ENCODE data around the gene PLCB1. TPM values are rescaled to one million over a fixed set of nuclear protein-coding genes. Genes with fewer than 3 reads are reported as not detected.

The PLCB1 gene
- polyA plus RNA-seq, 12 donors, result 7.4 to 17.8 (median 10.6) TPM; not detected in 1

- no peak for DNase-seq
These were observed 77.0 kb downstream of the PLCB1 start for GRCh38 chr20:8209061-8209460.

DNA sequence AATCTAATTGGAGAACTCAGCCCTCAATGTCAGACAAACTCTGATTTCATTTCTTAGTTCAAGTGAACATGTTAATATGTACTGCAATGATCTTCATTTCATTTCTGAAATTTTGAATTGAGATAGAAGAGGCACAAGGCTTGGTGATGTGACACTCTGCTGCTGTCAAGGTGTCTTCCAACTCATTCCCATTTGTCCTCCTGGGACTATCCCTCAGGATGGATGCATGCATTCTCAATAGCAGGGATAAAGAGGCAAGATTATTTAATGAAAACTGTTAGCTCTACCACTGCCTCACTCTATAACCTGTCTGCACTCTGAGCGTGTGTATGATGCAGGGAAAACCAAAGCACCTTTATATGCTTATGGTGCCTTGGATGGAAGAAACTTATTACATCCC is 78.7 kb downstream of the PLCB1 start:
- DNase-seq, result no peak

GRCh38 chr20:8212286-8212685 is 80.2 kb downstream of the PLCB1 start:
- no peak for DNase-seq

- DNase-seq, result no peak
These were observed 81.2 kb downstream of the PLCB1 start for GRCh38 chr20:8213270-8213669.

DNA sequence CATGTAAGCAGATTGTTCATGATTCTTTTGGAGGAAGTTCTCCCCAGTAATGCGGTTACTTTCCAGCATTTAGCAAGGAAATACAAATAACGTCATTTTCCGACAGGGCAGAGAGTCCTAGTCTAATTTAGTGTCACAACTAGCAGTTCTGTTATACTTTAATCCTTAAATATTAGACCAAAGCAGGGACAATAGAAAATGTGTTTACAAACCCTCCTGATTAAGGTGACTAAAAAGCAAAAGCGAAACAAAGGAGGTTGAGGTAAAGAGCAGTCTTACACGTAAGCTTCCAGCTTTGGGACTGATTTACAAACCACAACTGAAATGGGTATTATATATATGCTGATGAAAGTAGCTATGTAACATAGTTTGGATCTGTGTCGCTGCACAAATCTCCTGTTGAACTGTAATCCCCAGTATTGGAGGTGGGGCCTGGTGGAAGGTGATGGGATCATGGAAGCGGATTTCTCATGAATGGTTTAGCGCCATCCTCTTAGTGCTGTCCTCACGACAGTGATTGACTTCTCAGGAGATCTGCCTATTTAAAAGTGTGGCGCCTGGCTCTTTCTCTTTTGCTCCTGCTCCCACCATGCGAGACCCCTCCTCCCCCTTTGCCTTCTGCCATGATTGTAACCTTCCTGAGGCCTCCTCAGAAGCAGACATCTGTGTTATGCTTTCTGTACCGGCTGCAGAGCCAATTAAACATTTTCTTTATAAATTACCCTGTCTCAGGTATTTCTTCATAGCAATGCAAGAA is 81.9 kb downstream of the PLCB1 start:
- no peak for DNase-seq

GRCh38 chr20:8215361-8215781 is 83.3 kb downstream of the PLCB1 start:
- DNase-seq, result no peak

- no peak for DNase-seq
These were observed 84.5 kb downstream of the PLCB1 start for GRCh38 chr20:8216375-8217200.

- no peak for DNase-seq
These were observed 86.8 kb downstream of the PLCB1 start for GRCh38 chr20:8218861-8219260.

DNA sequence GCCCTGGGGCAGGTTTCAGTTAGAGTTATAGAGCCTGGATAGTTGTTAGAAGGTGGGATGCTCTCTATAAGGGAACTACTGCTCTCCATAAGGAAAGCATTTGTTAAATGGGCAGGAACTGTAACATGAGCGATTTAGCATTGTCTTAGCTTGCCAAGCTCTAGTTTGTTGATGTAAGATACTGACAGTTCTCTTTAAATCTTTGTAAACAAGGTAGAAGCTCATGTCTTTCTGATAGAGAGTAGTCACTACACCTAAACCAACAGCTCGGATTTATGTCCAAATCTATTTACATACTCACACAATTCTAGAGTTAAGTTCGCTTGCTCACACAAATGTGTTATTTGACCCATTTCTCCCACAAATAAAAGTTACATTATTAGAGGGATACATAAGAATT is 87.3 kb downstream of the PLCB1 start:
- DNase-seq, result no peak

- DNase-seq, result no peak
These were observed 88.7 kb downstream of the PLCB1 start for GRCh38 chr20:8220716-8221115.

DNA sequence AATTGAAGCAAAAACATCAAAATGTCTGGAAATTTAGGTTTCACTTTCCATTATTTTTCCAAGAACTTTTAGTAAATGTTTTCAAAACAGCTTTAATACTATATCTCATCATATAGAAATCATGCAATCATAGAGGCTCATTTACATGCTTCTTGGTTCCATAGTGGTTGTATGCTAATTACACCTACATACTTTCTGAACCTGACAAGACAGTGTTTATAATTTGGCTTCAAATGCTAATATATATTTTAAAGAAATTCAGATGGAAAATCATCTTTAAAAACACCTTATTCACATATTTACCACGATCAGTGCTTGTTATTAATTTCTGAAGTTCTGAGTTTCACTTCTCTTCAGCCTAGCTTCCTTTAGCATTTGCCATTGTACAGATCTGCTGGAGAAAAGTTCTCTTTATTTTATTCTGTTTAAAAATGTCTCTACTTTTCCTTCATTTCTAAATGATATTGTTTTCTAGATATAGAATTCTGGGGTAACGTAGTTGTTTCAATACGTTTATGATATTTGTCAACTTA is 89.9 kb downstream of the PLCB1 start:
- DNase-seq, result no peak

DNA sequence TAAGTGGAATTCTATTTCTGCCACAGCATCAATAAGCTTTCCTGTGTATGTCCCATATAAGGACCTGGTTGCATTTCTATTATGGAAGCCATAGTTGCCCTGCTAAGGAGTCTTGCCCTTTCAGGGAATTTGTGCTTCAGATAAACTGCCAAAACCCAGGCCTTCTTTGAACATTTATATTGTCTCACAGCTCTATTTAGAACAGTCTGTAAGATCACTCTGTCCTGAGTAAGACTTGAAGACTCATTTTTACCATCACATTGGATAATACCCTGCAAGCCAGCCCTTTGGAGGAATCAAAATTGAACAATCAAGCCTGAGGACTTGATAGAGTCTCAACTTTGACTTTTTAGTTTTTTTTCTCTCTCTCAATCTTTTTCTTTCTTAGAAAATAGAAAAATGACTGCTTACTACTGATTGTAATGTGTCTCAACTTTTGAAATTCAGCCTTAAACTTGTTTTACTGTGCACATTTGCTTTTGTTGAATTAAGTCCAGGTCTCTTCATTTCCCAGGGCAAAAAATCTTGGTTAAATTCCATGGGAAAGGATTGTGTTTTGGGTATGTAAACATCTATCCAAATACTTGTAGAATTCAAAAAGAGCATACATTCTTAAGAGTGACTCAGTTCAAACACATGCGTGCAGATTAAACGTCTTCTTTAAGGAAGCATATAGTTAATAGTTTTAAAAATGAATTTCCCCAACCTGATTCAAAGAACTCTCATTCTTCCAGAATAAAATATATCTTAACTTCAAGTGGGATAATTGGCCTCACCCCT is 91.2 kb downstream of the PLCB1 start:
- no peak for DNase-seq

GRCh38 chr20:8225658-8226057 is 93.6 kb downstream of the PLCB1 start:
- no peak for DNase-seq

DNA sequence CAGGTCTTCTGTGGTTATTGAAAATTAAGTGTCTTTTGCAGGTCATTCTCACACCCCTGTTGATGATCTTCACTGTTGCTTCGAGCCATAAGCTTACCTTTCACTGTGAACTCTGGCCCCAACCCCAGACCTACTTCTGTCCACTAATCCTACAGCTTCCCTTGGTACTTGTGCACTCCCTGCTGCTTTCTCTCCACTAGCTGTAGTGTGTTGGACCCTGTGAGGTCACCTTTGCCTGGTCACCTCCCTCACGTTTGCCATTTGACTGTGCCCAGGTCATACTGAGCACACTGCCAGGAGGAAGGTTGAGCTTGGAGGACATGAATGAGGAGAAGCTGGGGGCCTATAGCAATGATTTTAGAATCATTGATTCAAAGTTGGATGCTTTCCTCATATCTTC is 94.0 kb downstream of the PLCB1 start:
- DNase-seq, result no peak

DNA sequence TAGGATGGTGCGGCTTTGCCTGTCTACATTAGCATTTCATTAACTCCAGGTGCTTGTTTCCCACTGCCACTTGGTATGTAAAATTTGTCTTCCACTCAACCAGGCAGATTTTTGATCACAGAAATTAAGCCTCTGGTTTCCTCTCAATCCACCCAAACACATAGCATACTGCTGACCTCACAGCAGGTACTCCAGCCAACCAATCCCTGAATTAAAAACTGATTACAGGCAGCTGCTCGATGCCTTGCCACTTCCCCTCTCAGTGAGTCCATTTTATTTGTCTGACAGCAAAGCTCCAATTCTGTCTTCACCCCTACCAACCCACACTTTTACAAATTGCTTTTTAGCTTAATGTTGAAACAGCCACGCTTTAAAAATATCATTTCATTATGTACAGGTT is 95.2 kb downstream of the PLCB1 start:
- DNase-seq, result no peak

DNA sequence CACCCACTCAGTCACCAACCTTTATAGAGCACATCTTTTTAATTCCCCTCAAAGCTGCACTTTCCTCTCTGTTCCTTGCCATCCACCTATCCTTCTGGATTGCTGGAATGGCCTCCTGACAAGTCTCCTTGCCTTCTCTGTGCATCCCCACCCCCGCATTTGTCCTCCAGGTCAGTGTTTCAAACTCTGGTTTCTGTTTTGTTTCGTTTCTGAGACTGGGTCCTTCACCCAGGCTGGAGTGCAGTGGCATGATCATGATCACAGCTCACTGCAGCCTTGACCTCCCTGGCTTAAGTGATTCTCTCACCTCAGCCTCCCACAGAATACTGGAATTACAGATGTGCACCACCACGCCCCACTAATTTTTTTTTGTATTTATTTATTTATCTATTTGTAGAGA is 96.2 kb downstream of the PLCB1 start:
- DNase-seq, result no peak

DNA sequence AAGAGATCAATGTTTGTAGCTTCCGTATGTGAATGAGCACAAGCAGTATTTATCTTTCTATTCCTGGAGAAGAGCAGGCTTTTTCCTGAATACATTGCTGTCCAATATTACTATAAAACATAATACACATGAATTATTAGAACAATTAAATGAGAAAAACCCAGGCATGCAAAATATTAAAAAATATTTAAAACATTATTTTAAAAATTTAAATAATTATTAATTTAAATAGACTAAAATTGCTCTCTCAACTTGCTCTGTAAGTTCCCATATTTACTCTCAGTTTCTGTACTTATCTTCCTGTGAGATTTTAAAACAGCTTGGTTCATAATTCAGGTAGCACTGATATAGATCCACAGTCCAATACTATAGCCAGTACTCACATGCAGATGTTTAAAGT is 97.0 kb downstream of the PLCB1 start:
- DNase-seq, result no peak

GRCh38 chr20:8231038-8231437 is 99.0 kb downstream of the PLCB1 start:
- DNase-seq, result no peak

DNA sequence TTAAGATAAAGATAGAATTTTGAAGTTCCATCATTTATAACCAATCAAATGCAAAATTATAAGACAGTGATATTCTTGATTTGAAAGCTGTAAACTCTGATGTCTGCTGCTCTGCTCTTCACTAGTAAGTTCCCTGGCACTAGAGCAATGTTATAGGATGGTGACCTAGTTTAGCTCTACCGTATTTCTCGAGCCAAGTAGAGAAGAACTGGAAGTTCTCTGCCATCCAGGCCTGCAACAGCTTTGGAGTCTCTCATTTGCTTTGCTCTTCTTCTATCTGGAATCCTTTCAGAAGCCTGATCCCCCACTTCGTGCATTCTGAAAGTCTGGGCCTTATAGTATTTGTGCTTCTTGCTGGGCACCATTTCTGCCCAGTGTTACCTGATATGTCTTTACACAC is 100.3 kb downstream of the PLCB1 start:
- no peak for DNase-seq

DNA sequence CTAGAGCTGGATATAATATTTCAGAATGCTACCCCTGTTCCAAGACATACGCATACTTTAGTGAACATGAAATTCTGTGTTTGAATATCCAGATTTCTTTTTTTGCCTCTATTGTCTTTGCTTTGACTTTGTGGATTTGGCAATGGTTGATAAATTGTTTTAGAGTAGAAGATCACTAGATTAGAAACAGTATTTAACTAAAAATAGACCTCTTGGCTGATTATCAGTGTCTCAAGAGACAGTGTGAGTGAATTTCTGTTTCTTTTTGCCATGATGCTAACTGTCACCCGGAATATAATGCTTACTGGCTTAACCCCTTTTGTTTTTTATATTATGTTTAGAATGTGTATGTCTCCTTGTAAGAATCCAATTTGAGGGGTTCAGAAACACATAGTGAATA is 102.5 kb downstream of the PLCB1 start:
- DNase-seq, result no peak

DNA sequence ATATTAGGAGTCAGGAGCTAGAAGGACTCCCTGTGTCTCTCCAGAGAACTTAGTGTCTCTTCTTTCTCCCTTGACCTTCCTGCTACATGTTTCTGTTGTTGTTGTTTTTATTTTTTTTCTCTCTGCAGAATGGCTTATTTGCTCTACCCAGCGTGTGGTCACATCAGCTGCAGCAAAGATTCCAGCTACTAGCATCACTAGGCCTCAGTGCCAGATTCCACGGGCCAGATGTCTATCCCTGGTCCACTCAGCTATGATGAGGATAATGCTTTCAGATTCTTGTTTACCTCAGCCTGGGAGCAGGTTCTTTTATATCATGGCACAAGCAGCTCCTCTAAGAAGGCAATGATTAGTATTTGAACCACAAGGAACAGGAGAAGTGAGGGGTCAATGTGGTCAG is 110.0 kb downstream of the PLCB1 start:
- no peak for DNase-seq

All from muscle of arm (tissue), 12 donors.